GM23248 (cell line): ENCODE measurements around the gene CRTC2. TPM values are rescaled to one million over a fixed set of nuclear protein-coding genes. Genes with fewer than 3 reads are reported as not detected.
"Not testable (repeated sequence)": the region's sequence is repeated elsewhere in the genome, so short reads cannot be mapped to it uniquely, and the experiment has no call there.

ENCODE experiments used
- DNase-seq: peaks from one replicate; pipeline ENCODE4 v3.0.0-alpha.2; 2015
- H2AFZ ChIP-seq: fragments of 200-600 bp; sonication (generic); 2 replicates; pipeline ENCODE4 v1.6.1; 2016; ENCODE audit warnings: antibody characterized with exemption
- H3F3A ChIP-seq: fragments of 200-600 bp; sonication (generic); 2 replicates; pipeline ENCODE4 v1.6.1; 2016; ENCODE audit warnings: mild to moderate bottlenecking, antibody characterized with exemption, mixed run types; ENCODE audit not compliant: insufficient read depth
- H3K27ac ChIP-seq: fragments of 200-600 bp; sonication (generic); 2 replicates; pipeline ENCODE4 v1.5.1; 2016; ENCODE audit warnings: mild to moderate bottlenecking
- H3K27me3 ChIP-seq: fragments of 200-600 bp; sonication (generic); replicated peaks from 2 replicates; pipeline ENCODE4 v1.6.1; 2016; ENCODE audit warnings: mild to moderate bottlenecking; ENCODE audit not compliant: insufficient read depth
- H3K36me3 ChIP-seq: fragments of 200-600 bp; sonication (generic); 2 replicates; pipeline ENCODE4 v1.6.1; 2016; ENCODE audit warnings: low read depth, mild to moderate bottlenecking
- H3K4me1 ChIP-seq: fragments of 200-600 bp; sonication (generic); 2 replicates; pipeline ENCODE4 v1.6.1; 2016; ENCODE audit warnings: mild to moderate bottlenecking; ENCODE audit not compliant: insufficient read depth
- H3K4me2 ChIP-seq: fragments of 200-600 bp; sonication (generic); one replicate; pipeline ENCODE4 v1.6.1; 2016; ENCODE audit warnings: mild to moderate bottlenecking; ENCODE audit not compliant: unreplicated experiment
- H3K4me3 ChIP-seq: fragments of 200-600 bp; sonication (generic); 2 replicates; pipeline ENCODE4 v1.5.1; 2016; ENCODE audit warnings: mild to moderate bottlenecking
- H3K79me2 ChIP-seq: fragments of 200-600 bp; sonication (generic); 2 replicates; pipeline ENCODE4 v1.6.1; 2016; ENCODE audit warnings: mild to moderate bottlenecking; ENCODE audit not compliant: insufficient read depth
- H3K9ac ChIP-seq: fragments of 200-600 bp; sonication (generic); 2 replicates; pipeline ENCODE4 v1.6.1; 2016; ENCODE audit warnings: mild to moderate bottlenecking
- H3K9me2 ChIP-seq: fragments of 200-600 bp; sonication (generic); 2 replicates; pipeline ENCODE4 v1.6.1; 2016; ENCODE audit warnings: mixed run types, mild to moderate bottlenecking, moderate library complexity; ENCODE audit not compliant: insufficient read depth
- H3K9me3 ChIP-seq: fragments of 200-600 bp; sonication (generic); one replicate; pipeline ENCODE4 v1.6.1; 2017; ENCODE audit warnings: low read depth
- H4K20me1 ChIP-seq: fragments of 200-600 bp; sonication (generic); 2 replicates; pipeline ENCODE4 v1.6.0; 2016; ENCODE audit not compliant: insufficient read depth
- EZH2 ChIP-seq: fragments of 200-600 bp; sonication (generic); IDR thresholded peaks from 2 replicates; pipeline ENCODE4 v1.6.1; 2018; ENCODE audit warnings: antibody characterized with exemption, mild to moderate bottlenecking; ENCODE audit not compliant: insufficient read depth, poor library complexity, severe bottlenecking
- EZH2phosphoT487 ChIP-seq: fragments of 200-600 bp; sonication (generic); IDR thresholded peaks from 2 replicates; pipeline ENCODE4 v1.6.1; 2018; ENCODE audit warnings: antibody characterized with exemption, moderate library complexity, mild to moderate bottlenecking, low read depth; ENCODE audit not compliant: insufficient read depth
- WGBS, 2 experiments: methylation state at CpG; one replicate each; pipeline ENCODE4 v1.1.6; 2015 to 2017; ENCODE audit warnings: low lambda C conversion rate in 2 of 2, low coverage in 1 of 2; ENCODE audit errors: missing lambda C conversion rate in 2 of 2; 5-methylcytosine and 5-hydroxymethylcytosine counted together
- in situ Hi-C: fragments of 300-500 bp; cut with MboI; formaldehyde crosslinking; loops from 2 replicates; pipeline ENCODE4 v1.15.0; 2020
- polyA plus RNA-seq: library from polyadenylated mRNA; unstranded; fragments of >200 nt; fragmentation: Nextera tagmentation; extraction: Ambion mirVana; gene quantifications from 2 replicates; pipeline ENCODE4 v1.2.1, GENCODE V29; 2016
- total RNA-seq: library from RNA; depleted of rRNA; stranded (reverse); fragments of >200 nt; shearing (Covaris generic); gene quantifications from 2 replicates; pipeline ENCODE4 v1.2.3, GENCODE V29; 2014

CRTC2 gene
- total and polyA plus RNA-seq, 2 experiments from 2014 or later: 7.5 to 21.0 TPM

GRCh38 chr1:153984123-153984894 is 25.9 kb upstream of the CRTC2 start:
- in situ Hi-C loops: loop anchor here (10.0 kb wide), 1 partner anchor 170 kb away; no protein-coding TSS in a partner anchor
- H3K36me3 ChIP-seq: peaks cover 8% of the 10 kb centered on the region
- 46 to 55% methylated on average over 6 of the region's 6 CpGs for WGBS, 2 experiments
- no peaks in the 10 kb centered on the region for H3K27me3 ChIP-seq
- peak overlapping the region; percentile 94 for H3K9ac ChIP-seq
- H3K9me2 ChIP-seq: no peaks in the 10 kb centered on the region
- no peak for DNase-seq
- H3K79me2 ChIP-seq: peaks cover 57% of the 10 kb centered on the region
- H2AFZ ChIP-seq: no peak overlapping the region
- H4K20me1 ChIP-seq: no peaks in the 10 kb centered on the region
- H3K4me2 ChIP-seq: peak overlapping the region; percentile 95
- H3F3A ChIP-seq: peaks cover 48% of the 10 kb centered on the region
- peaks cover 12% of the 10 kb centered on the region; the same call in 1 of the 2 replicates for H3K4me1 ChIP-seq
- peak overlapping the region; percentile 97 for H3K4me3 ChIP-seq
- no peaks in the 10 kb centered on the region for H3K9me3 ChIP-seq
- TF ChIP-seq EZH2phosphoT487: no peak
- TF ChIP-seq EZH2: no peak
- peak overlapping the region; percentile 84 for H3K27ac ChIP-seq

GRCh38 chr1:153981735-153982134 is 23.3 kb upstream of the CRTC2 start:
- not testable (repeated sequence) for H2AFZ ChIP-seq, H3K9ac ChIP-seq, H3K9me2 ChIP-seq, H3K27ac ChIP-seq, H3K27me3 ChIP-seq, H3K9me3 ChIP-seq, H3K4me2 ChIP-seq, DNase-seq, H3K4me3 ChIP-seq, H4K20me1 ChIP-seq
- WGBS, 2 experiments: 96 to 100% methylated on average over 2 of the region's 2 CpGs
- peaks cover 14% of the 10 kb centered on the region for H3K36me3 ChIP-seq
- H3K79me2 ChIP-seq: peaks cover 64% of the 10 kb centered on the region
- peaks cover 55% of the 10 kb centered on the region for H3F3A ChIP-seq
- peaks cover 20% of the 10 kb centered on the region for H3K4me1 ChIP-seq
- in situ Hi-C loops: loop anchor here (10.0 kb wide), 1 partner anchor 167 kb away; no protein-coding TSS in a partner anchor

- in situ Hi-C loops, H3K9me2 ChIP-seq, DNase-seq, H2AFZ ChIP-seq, H3K9me3 ChIP-seq, H3K9ac ChIP-seq, H3K4me2 ChIP-seq, H4K20me1 ChIP-seq, H3K4me3 ChIP-seq, H3K27me3 ChIP-seq: not testable (repeated sequence)
- Histone ChIP-seq H3K4me1 (peaks cover 17% of the 10 kb centered on the region), H3K27ac (peak overlapping the region; percentile 74; the same call in 1 of the 2 replicates), H3F3A (peaks cover 47% of the 10 kb centered on the region), H3K36me3 (peaks cover 30% of the 10 kb centered on the region), H3K79me2 (peaks cover 58% of the 10 kb centered on the region)
- 88 to 91% methylated on average over 12 of the region's 12 CpGs for WGBS, 2 experiments
Observed at GRCh38 chr1:153979091-153979490, 20.7 kb upstream of the CRTC2 start.

GRCh38 chr1:153978274-153978909 is 20.0 kb upstream of the CRTC2 start:
- Histone ChIP-seq H3K27me3 (no peaks in the 10 kb centered on the region), H3K4me3 (peak overlapping the region; percentile 84), H3K36me3 (peaks cover 32% of the 10 kb centered on the region), H3K27ac (peak overlapping the region; percentile 74), H3K9ac (peak overlapping the region; percentile 92), H3K9me3 (no peaks in the 10 kb centered on the region), H3K4me1 (peaks cover 17% of the 10 kb centered on the region), H4K20me1 (no peaks in the 10 kb centered on the region), H3F3A (peaks cover 45% of the 10 kb centered on the region), H3K4me2 (peak overlapping the region; percentile 95), H3K79me2 (peaks cover 51% of the 10 kb centered on the region), H3K9me2 (no peaks in the 10 kb centered on the region), H2AFZ (peak overlapping the region; percentile 90)
- DNase-seq: no peak
- no peak for TF ChIP-seq EZH2
- in situ Hi-C loops: no loop called here
- 49 to 52% methylated on average over 9 of the region's 9 CpGs for WGBS, 2 experiments
